Gastroesophageal sphincter (tissue), 3 donors: Measurements from ENCODE around the gene TMEM151A.

Experiments used
- CTCF ChIP-seq, 4 experiments: fragments of 200-600 bp in 2 of 4; fragments of 450-650 bp in 2 of 4; sonication (generic) in 1 of 4; IDR thresholded peaks; one replicate each; pipeline ENCODE4 v1.5.1; 2017 to 2019; ENCODE audit warnings: antibody characterized with exemption in 4 of 4, mild to moderate bottlenecking in 2 of 4, moderate library complexity in 2 of 4
- POLR2A ChIP-seq, 2 donors: fragments of 450-650 bp; IDR thresholded peaks; one replicate each; pipeline ENCODE4 v1.6.1; 2017; ENCODE audit warnings: antibody characterized with exemption in 2 of 2, mild to moderate bottlenecking in 2 of 2, moderate library complexity in 1 of 2
- POLR2AphosphoS5 ChIP-seq: sonication (generic); formaldehyde crosslinking; IDR thresholded peaks from one replicate; pipeline ENCODE4 v1.6.1; 2017; ENCODE audit warnings: antibody characterized with exemption

GRCh38 chr11:66333220-66333877 lies 41.7 kb downstream of the TMEM151A start:
- TF ChIP-seq CTCF (IDR thresholded peaks at IDR 0.05) (no peak), POLR2AphosphoS5 (no peak), POLR2A (IDR thresholded peaks at IDR 0.05) (no peak)
